PFSK-1 (cell line): ENCODE data around the gene AIG1.

Experiments used
- FOXP2 ChIP-seq: optimal IDR thresholded peaks from 2 replicates; pipeline ENCODE3; 2011; ENCODE audit warnings: borderline replicate concordance, control low read depth, inconsistent platforms; ENCODE audit not compliant: insufficient read depth; ENCODE audit errors: extremely low read length, extremely low read depth
- POLR2AphosphoS5 ChIP-seq: IDR thresholded peaks from 2 replicates; pipeline ENCODE4 v1.6.1; 2012; ENCODE audit warnings: low read depth, mild to moderate bottlenecking, control low read depth, low read length, moderate library complexity

GRCh38 chr6:143187238-143187923, 126.7 kb downstream of the AIG1 start:
- TF ChIP-seq POLR2AphosphoS5 (no peak), FOXP2 (no peak)
